GM18499 (cell line): Measurements from ENCODE around the gene SUFU.

Source experiments
- ATAC-seq: cut with Tn5 transposase; IDR thresholded peaks from one replicate; pipeline ENCODE4 v1.9.1; 2021; ENCODE audit warnings: moderate number of reproducible peaks; ENCODE audit not compliant: insufficient read depth, unreplicated experiment

SUFU gene

GRCh38 chr10:102677331-102678067 is 173.7 kb downstream of the SUFU start:
- ATAC-seq: no peak

DNA sequence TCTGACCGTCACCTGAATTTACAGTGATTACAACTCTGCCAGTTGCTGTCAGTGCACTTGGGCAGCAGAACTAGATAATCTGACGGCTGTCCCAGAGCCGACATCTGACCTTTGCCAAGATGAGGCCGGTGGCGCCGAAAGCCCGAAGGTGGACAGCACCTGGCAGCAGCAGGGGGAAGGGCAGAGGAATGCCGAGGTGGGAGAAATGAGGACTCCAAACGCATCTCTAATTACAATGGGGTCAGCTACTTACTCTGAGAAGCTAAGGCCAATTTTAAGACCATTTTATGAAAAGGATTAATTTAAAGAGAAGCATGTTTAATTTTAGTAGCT is 174.3 kb downstream of the SUFU start:
- ATAC-seq: no peak

- no peak for ATAC-seq
These were observed 175.1 kb downstream of the SUFU start for GRCh38 chr10:102678842-102679289.

DNA sequence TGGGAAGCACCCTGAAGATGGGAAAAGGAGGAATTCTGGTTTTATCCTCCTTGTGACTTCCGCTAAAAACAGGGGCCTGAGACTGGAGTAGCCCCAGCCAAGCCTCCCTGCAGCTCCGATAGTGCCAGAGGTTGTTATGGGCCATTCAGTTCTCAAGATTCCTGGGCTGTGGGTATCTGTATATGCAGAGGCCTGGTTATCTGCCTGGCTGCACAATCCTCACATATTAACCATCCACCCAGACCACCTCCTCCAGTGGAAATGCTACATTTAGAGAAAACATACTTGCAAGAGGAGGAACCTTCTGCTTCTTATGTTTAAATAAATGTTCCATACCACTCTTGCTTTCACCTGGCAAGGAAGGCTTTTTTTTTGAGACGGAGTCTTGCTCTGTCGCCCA is 175.8 kb downstream of the SUFU start:
- no peak for ATAC-seq

DNA sequence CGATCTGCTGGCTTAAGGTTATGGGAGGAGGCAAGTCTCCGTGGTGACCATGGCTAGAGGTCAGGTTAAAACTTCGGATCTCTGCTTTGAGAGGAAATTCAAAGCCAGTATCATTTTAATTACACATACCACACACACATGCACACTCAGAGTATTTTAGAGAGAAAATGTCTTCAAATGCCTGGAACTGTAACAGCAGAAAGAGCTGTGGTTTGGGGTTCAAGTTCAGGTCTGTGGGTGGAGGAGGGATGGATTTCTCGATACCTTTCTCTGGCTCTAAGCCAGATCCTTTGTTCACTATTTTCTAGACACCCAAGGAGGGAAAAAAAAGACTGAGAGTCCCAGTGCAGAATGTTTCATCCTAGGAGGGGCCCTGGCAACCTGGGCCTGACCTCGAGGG is 177.9 kb downstream of the SUFU start:
- no peak for ATAC-seq

GRCh38 chr10:102682416-102682815 is 178.6 kb downstream of the SUFU start:
- no peak for ATAC-seq

DNA sequence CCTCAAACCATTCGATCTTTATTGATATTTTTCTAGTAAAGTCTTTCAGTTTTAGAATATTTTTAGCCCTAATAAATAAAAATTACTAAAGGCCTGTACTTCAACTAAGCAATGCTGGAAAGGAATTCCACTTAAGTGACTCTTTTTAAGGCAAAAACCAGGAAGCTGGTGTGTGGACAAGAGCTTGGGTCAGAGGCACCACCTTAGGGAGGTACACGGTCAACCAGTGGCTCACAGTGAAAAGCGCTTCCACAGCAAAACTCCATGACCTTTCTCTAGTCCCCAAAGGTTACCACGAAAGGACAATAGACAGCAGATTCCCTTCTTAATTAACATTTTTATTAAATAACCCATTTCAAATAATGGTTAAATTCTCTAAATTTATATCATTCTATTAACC is 179.2 kb downstream of the SUFU start:
- no peak for ATAC-seq
